OCI-LY7 (cell line): ENCODE measurements around the gene NOP56. TPM values are rescaled to one million over a fixed set of nuclear protein-coding genes. Genes with fewer than 3 reads are reported as not detected.
"Not testable (repeated sequence)": the region's sequence is repeated elsewhere in the genome, so short reads cannot be mapped to it uniquely, and the experiment has no call there.

Experiments used
- BruUV-seq: library from RNA; stranded (reverse); fragments of 400-500 nt; replicated peaks from 2 replicates; lab custom pipeline; 2021; lab: Mats Ljungman, UMichigan
- CTCF ChIA-PET: fragments of 300-600 bp; sonication (Branson Sonifier 250); formaldehyde crosslinking; loops from one replicate; lab custom pipeline; 2022; ENCODE audit warnings: antibody characterized with exemption; ENCODE audit not compliant: unreplicated experiment; lab: Charles Lee
- POLR2A ChIA-PET: fragments of 300-600 bp; sonication (Branson Sonifier 250); formaldehyde crosslinking; loops from one replicate; lab custom pipeline; 2022; ENCODE audit warnings: antibody characterized with exemption; lab: Charles Lee
- DNase-seq: peaks from one replicate; pipeline ENCODE4 v3.0.0-alpha.2; 2015; ENCODE audit warnings: low spot score
- H2AFZ ChIP-seq: fragments of 200-600 bp; sonication (generic), shearing (Covaris generic); 2 replicates; pipeline ENCODE4 v1.6.1; 2014; ENCODE audit warnings: mild to moderate bottlenecking, antibody characterized with exemption, low read length, moderate library complexity
- H3K27ac ChIP-seq: fragments of 200-600 bp; sonication (generic); 2 replicates; pipeline ENCODE4 v1.5.1; 2014; ENCODE audit warnings: mixed run types, low read depth, mild to moderate bottlenecking, moderate library complexity, low read length, inconsistent platforms; ENCODE audit not compliant: poor library complexity, severe bottlenecking
- H3K36me3 ChIP-seq: fragments of 200-600 bp; sonication (generic); 2 replicates; pipeline ENCODE4 v1.6.1; 2014; ENCODE audit warnings: mild to moderate bottlenecking, antibody characterized with exemption, low read length, moderate library complexity, mixed read lengths; ENCODE audit not compliant: insufficient read depth
- H3K4me1 ChIP-seq: fragments of 200-600 bp; sonication (generic); 2 replicates; pipeline ENCODE4 v1.5.1; 2014; ENCODE audit warnings: mild to moderate bottlenecking, low read length; ENCODE audit not compliant: insufficient read depth, poor library complexity, severe bottlenecking
- H3K4me2 ChIP-seq: fragments of 200-600 bp; sonication (generic); 2 replicates; pipeline ENCODE4 v1.6.1; 2014; ENCODE audit warnings: mild to moderate bottlenecking, low read length
- H3K4me3 ChIP-seq: fragments of 200-600 bp; sonication (generic); 2 replicates; pipeline ENCODE4 v1.5.1; 2014; ENCODE audit warnings: mild to moderate bottlenecking, low read depth, low read length; ENCODE audit not compliant: poor library complexity, severe bottlenecking
- H3K79me2 ChIP-seq: fragments of 200-600 bp; sonication (generic); 2 replicates; pipeline ENCODE4 v1.6.1; 2016; ENCODE audit warnings: low read depth, mild to moderate bottlenecking, low read length, moderate library complexity, mixed read lengths; ENCODE audit not compliant: insufficient read depth
- H3K9me2 ChIP-seq: fragments of 200-600 bp; sonication (generic); 2 replicates; pipeline ENCODE4 v1.6.1; 2016; ENCODE audit warnings: mild to moderate bottlenecking, low read length, mixed read lengths; ENCODE audit not compliant: insufficient read depth
- H3K9me3 ChIP-seq: fragments of 200-600 bp; sonication (generic); 2 replicates; pipeline ENCODE4 v1.6.1; 2014; ENCODE audit warnings: mild to moderate bottlenecking, mixed run types, low read length, mixed read lengths
- H4K20me1 ChIP-seq: fragments of 200-600 bp; sonication (generic); 2 replicates; pipeline ENCODE4 v1.6.1; 2014; ENCODE audit warnings: mild to moderate bottlenecking, antibody characterized with exemption, low read length, moderate library complexity, mixed read lengths; ENCODE audit not compliant: insufficient read depth
- EZH2phosphoT487 ChIP-seq: fragments of 200-600 bp; sonication (generic); IDR thresholded peaks from 2 replicates; pipeline ENCODE4 v1.6.1; 2018; ENCODE audit warnings: low read depth, borderline replicate concordance, mild to moderate bottlenecking, mixed run types, antibody characterized with exemption, low read length, moderate library complexity, mixed read lengths
- intact Hi-C: fragments of 100-400 bp; cut with micrococcal nuclease; formaldehyde crosslinking; loops from one replicate; pipeline ENCODE4 v1.10.0; 2022; ENCODE audit not compliant: unreplicated experiment
- total RNA-seq, 2 experiments: library from RNA; depleted of rRNA in 1 of 2; stranded (reverse); fragments of >200 nt in 1 of 2; shearing (Covaris generic) in 1 of 2; gene quantifications; 2 replicates each; pipeline ENCODE4 v1.2.3, GENCODE V29; 2014 to 2022
- TF ChIP-seq, protein P1 (sequence below): fragments of 200-600 bp; sonication (generic); conservative IDR thresholded peaks from 2 replicates; pipeline ENCODE4 v1.5.1; 2014; ENCODE audit warnings: mild to moderate bottlenecking, antibody characterized with exemption, low read length, moderate library complexity, mixed read lengths

Gene NOP56
- total RNA-seq, 2 experiments from 2014 or later = 544 to 580 TPM

- Histone ChIP-seq H3K4me2 (no peak overlapping the region), H3K9me3 (no peaks in the 10 kb centered on the region), H3K4me3 (no peak overlapping the region), H3K4me1 (no peaks in the 10 kb centered on the region), H4K20me1 (no peaks in the 10 kb centered on the region), H3K36me3 (no peaks in the 10 kb centered on the region), H3K27ac (no peak overlapping the region), H3K79me2 (no peaks in the 10 kb centered on the region), H3K9me2 (no peaks in the 10 kb centered on the region), H2AFZ (no peak overlapping the region)
- intact Hi-C loops = no loop called here
- BruUV-seq = no TSS peak
- POLR2A ChIA-PET = interaction anchor here (0.7 kb wide), 1 partner anchor 173 kb away, joined by 3 read pairs; no protein-coding TSS in a partner anchor
- no peak for DNase-seq
- TF ChIP-seq EZH2phosphoT487 = no peak
- TF ChIP-seq, protein P1, sequence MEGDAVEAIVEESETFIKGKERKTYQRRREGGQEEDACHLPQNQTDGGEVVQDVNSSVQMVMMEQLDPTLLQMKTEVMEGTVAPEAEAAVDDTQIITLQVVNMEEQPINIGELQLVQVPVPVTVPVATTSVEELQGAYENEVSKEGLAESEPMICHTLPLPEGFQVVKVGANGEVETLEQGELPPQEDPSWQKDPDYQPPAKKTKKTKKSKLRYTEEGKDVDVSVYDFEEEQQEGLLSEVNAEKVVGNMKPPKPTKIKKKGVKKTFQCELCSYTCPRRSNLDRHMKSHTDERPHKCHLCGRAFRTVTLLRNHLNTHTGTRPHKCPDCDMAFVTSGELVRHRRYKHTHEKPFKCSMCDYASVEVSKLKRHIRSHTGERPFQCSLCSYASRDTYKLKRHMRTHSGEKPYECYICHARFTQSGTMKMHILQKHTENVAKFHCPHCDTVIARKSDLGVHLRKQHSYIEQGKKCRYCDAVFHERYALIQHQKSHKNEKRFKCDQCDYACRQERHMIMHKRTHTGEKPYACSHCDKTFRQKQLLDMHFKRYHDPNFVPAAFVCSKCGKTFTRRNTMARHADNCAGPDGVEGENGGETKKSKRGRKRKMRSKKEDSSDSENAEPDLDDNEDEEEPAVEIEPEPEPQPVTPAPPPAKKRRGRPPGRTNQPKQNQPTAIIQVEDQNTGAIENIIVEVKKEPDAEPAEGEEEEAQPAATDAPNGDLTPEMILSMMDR = no peak
- CTCF ChIA-PET = no interaction called here
These were observed 43.0 kb downstream of the NOP56 start for GRCh38 chr20:2695206-2695983.

DNA sequence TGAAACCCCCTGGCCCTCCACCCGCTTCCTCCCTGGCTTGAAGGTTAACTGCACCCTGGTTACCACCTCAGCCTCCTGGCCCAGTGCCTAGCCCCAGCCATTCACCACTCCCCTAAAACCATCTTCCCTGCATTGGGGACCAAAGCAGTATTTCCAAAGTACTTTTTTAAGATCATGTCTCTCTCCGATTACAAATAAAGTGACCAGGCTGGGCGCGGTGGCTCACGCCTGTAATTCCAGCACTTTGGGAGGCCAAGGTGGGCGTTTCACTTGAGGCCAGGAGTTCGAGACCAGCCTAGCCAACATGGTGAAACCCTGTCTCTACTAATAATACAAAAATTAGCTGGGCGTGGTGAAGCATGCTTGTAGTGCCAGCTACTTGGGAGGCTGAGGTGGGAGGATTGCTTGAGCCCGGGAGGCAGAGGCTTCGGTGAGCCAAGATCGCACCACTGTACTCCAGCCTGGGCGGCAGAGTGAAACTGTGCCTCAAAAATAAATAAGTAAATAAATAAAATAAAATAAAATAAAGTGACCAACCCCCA is 43.6 kb downstream of the NOP56 start:
- H3K4me3 ChIP-seq, H2AFZ ChIP-seq, H3K9me2 ChIP-seq, CTCF ChIA-PET, H3K27ac ChIP-seq, POLR2A ChIA-PET, intact Hi-C loops, BruUV-seq, H3K9me3 ChIP-seq, H4K20me1 ChIP-seq, H3K36me3 ChIP-seq, H3K79me2 ChIP-seq, H3K4me1 ChIP-seq, DNase-seq, H3K4me2 ChIP-seq: not testable (repeated sequence)

DNA sequence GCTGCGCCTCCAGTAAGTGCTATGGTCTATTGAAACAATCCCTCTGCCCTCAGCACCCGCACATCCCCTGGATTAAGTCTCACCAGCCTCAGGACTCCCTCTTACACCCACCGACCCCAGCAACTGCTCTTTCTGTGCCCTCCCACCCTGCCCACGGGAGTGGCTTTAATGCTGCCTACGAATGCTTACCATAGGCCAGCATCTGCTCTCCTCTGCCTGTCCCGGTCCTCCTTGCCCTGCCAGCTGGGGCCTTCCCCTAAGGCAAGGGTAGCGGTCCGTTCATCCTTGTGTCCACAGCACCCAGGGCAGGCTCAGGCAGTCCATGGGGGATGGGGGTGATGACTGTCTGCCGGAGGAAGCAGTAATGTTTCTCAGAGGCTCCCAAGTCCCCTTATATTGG is 44.2 kb downstream of the NOP56 start:
- BruUV-seq = no TSS peak
- Histone ChIP-seq H3K9me3 (no peaks in the 10 kb centered on the region), H3K4me3 (no peak overlapping the region), H3K36me3 (no peaks in the 10 kb centered on the region), H3K79me2 (no peaks in the 10 kb centered on the region), H3K4me1 (no peaks in the 10 kb centered on the region), H3K9me2 (no peaks in the 10 kb centered on the region), H4K20me1 (no peaks in the 10 kb centered on the region), H2AFZ (no peak overlapping the region), H3K27ac (no peak overlapping the region), H3K4me2 (no peak overlapping the region)
- no peak for DNase-seq
- intact Hi-C loops = no loop called here
- ChIA-PET POLR2A (no interaction called here), CTCF (no interaction called here)
- TF ChIP-seq, protein P1 = no peak
- no peak for TF ChIP-seq EZH2phosphoT487
